HEK293 (cell line): ENCODE results near the gene SRI.
A peak's percentile ranks its signal among the peaks of the same experiment; 100 is the strongest.

Experiments used
- CTCF ChIA-PET: fragments of 350-600 bp; formaldehyde crosslinking; extraction: SDS; loops from one replicate; lab custom pipeline; 2021; ENCODE audit warnings: antibody characterized with exemption; lab: Yijun Ruan, JAX
- POLR2A ChIA-PET: fragments of 300-600 bp; formaldehyde crosslinking; extraction: SDS; loops from one replicate; lab custom pipeline; 2020; ENCODE audit warnings: antibody characterized with exemption, inconsistent platforms; lab: Yijun Ruan, JAX
- H3K27ac ChIP-seq: fragments of 200-500 bp; sonication (Bioruptor generic); 2 replicates; pipeline ENCODE4 v1.5.1; 2014; ENCODE audit warnings: low read depth, low read length, control low read depth, inconsistent platforms; ENCODE audit errors: extremely low read depth
- H3K36me3 ChIP-seq, 2 experiments: fragments of 200-500 bp in 1 of 2; sonication (Bioruptor generic) in 1 of 2; 1 replicate in 1 of 2; 2 replicates in 1 of 2; pipeline ENCODE4 v1.5.1; 2014 to 2017; ENCODE audit warnings: inconsistent platforms in 2 of 2, low read length in 2 of 2; ENCODE audit not compliant: control insufficient read depth in 2 of 2, insufficient read depth in 1 of 2
- H3K4me1 ChIP-seq: fragments of 200-500 bp; sonication (Bioruptor generic); 2 replicates; pipeline ENCODE4 v1.5.1; 2014; ENCODE audit warnings: mild to moderate bottlenecking, low read length, inconsistent platforms; ENCODE audit not compliant: control insufficient read depth, insufficient read depth
- H3K4me3 ChIP-seq: 2 replicates; pipeline ENCODE4 v1.5.1; 2011; ENCODE audit warnings: low read depth, mild to moderate bottlenecking, control low read depth, low read length, moderate library complexity
- H3K9me3 ChIP-seq: fragments of 200-500 bp; sonication (Bioruptor generic); 2 replicates; pipeline ENCODE4 v1.5.1; 2014; ENCODE audit warnings: low read depth, low read length, inconsistent platforms; ENCODE audit not compliant: control insufficient read depth, insufficient read depth
- EGR2 ChIP-seq: fragments of 450-650 bp; formaldehyde crosslinking; IDR thresholded peaks from 2 replicates; pipeline ENCODE4 v1.5.1; 2016; ENCODE audit warnings: low read depth, missing biosample characterization, missing genetic modification characterization
- GFI1B ChIP-seq: fragments of 450-650 bp; formaldehyde crosslinking; IDR thresholded peaks from 2 replicates; pipeline ENCODE4 v1.5.1; 2016; ENCODE audit warnings: missing biosample characterization, missing genetic modification characterization
- GLIS1 ChIP-seq: fragments of 450-650 bp; formaldehyde crosslinking; IDR thresholded peaks from 2 replicates; pipeline ENCODE4 v1.5.1; 2016; ENCODE audit warnings: missing biosample characterization, missing genetic modification characterization
- HOXC10 ChIP-seq: sonication (generic); formaldehyde crosslinking; IDR thresholded peaks from 2 replicates; pipeline ENCODE4 v1.8.1; 2023; ENCODE audit warnings: mild to moderate bottlenecking, missing genetic modification reagents
- KLF7 ChIP-seq: fragments of 450-650 bp; formaldehyde crosslinking; IDR thresholded peaks from 2 replicates; pipeline ENCODE4 v1.5.1; 2016; ENCODE audit warnings: missing biosample characterization, missing genetic modification characterization, borderline replicate concordance
- OVOL3 ChIP-seq: fragments of 450-650 bp; formaldehyde crosslinking; IDR thresholded peaks from 2 replicates; pipeline ENCODE4 v1.5.1; 2016; ENCODE audit warnings: missing biosample characterization, missing genetic modification characterization
- PRDM1 ChIP-seq: fragments of 450-650 bp; formaldehyde crosslinking; IDR thresholded peaks from 2 replicates; pipeline ENCODE4; 2016; ENCODE audit warnings: missing biosample characterization, missing genetic modification characterization
- SALL2 ChIP-seq: fragments of 450-650 bp; formaldehyde crosslinking; IDR thresholded peaks from 2 replicates; pipeline ENCODE4 v1.5.0; 2017; ENCODE audit warnings: missing biosample characterization, mild to moderate bottlenecking, missing genetic modification characterization, borderline replicate concordance
- SCRT1 ChIP-seq: fragments of 450-650 bp; formaldehyde crosslinking; IDR thresholded peaks from 2 replicates; pipeline ENCODE4 v1.5.1; 2016; ENCODE audit warnings: missing biosample characterization, missing genetic modification characterization, borderline replicate concordance
- SCRT2 ChIP-seq: fragments of 450-650 bp; formaldehyde crosslinking; IDR thresholded peaks from 2 replicates; pipeline ENCODE4 v1.5.1; 2016; ENCODE audit warnings: missing biosample characterization, missing genetic modification characterization
- YY2 ChIP-seq: fragments of 450-650 bp; formaldehyde crosslinking; IDR thresholded peaks from 2 replicates; pipeline ENCODE4 v1.5.1; 2016; ENCODE audit warnings: missing biosample characterization, missing genetic modification characterization
- ZBTB1 ChIP-seq: fragments of 450-650 bp; formaldehyde crosslinking; IDR thresholded peaks from 2 replicates; pipeline ENCODE4 v1.5.1; 2016; ENCODE audit warnings: missing biosample characterization, missing genetic modification characterization
- ZBTB21 ChIP-seq: fragments of 450-650 bp; formaldehyde crosslinking; IDR thresholded peaks from 2 replicates; pipeline ENCODE4 v1.5.1; 2017; ENCODE audit warnings: missing biosample characterization, missing genetic modification characterization
- ZNF112 ChIP-seq: fragments of 450-650 bp; formaldehyde crosslinking; IDR thresholded peaks from 2 replicates; pipeline ENCODE4 v1.5.0; 2017; ENCODE audit warnings: missing biosample characterization, missing genetic modification characterization
- ZNF248 ChIP-seq: fragments of 450-650 bp; formaldehyde crosslinking; IDR thresholded peaks from 2 replicates; pipeline ENCODE4 v1.5.1; 2017; ENCODE audit warnings: missing biosample characterization, missing genetic modification characterization
- ZNF302 ChIP-seq: fragments of 450-650 bp; formaldehyde crosslinking; IDR thresholded peaks from 2 replicates; pipeline ENCODE4 v1.5.1; 2016; ENCODE audit warnings: missing biosample characterization, missing genetic modification characterization, low read depth
- ZNF350 ChIP-seq: fragments of 450-650 bp; formaldehyde crosslinking; IDR thresholded peaks from 2 replicates; pipeline ENCODE4 v1.5.0; 2017; ENCODE audit warnings: missing biosample characterization, mild to moderate bottlenecking, missing genetic modification characterization
- ZNF37A ChIP-seq: fragments of 450-650 bp; IDR thresholded peaks from 2 replicates; pipeline ENCODE4 v1.5.1; 2018; ENCODE audit warnings: missing biosample characterization, missing genetic modification characterization
- ZNF394 ChIP-seq: fragments of 450-650 bp; formaldehyde crosslinking; IDR thresholded peaks from 2 replicates; pipeline ENCODE4 v1.5.1; 2016; ENCODE audit warnings: missing biosample characterization, missing genetic modification characterization, mild to moderate bottlenecking, moderate library complexity, borderline replicate concordance
- ZNF404 ChIP-seq: fragments of 450-650 bp; formaldehyde crosslinking; IDR thresholded peaks from 2 replicates; pipeline ENCODE4 v1.5.1; 2017; ENCODE audit warnings: missing biosample characterization, missing genetic modification characterization
- ZNF423 ChIP-seq: fragments of 450-650 bp; formaldehyde crosslinking; IDR thresholded peaks from 2 replicates; pipeline ENCODE4 v1.5.1; 2016; ENCODE audit warnings: missing biosample characterization, missing genetic modification characterization
- ZNF544 ChIP-seq: fragments of 450-650 bp; formaldehyde crosslinking; IDR thresholded peaks from 2 replicates; pipeline ENCODE4 v1.5.0; 2017; ENCODE audit warnings: missing biosample characterization, missing genetic modification characterization
- ZNF561 ChIP-seq: fragments of 450-650 bp; IDR thresholded peaks from 2 replicates; pipeline ENCODE4 v1.5.1; 2018; ENCODE audit warnings: missing biosample characterization, missing genetic modification characterization, borderline replicate concordance
- ZNF776 ChIP-seq: fragments of 450-650 bp; formaldehyde crosslinking; IDR thresholded peaks from 2 replicates; pipeline ENCODE4 v1.5.0; 2017; ENCODE audit warnings: missing biosample characterization, missing genetic modification characterization, borderline replicate concordance
- ZNF785 ChIP-seq: fragments of 450-650 bp; formaldehyde crosslinking; IDR thresholded peaks from 2 replicates; pipeline ENCODE4 v1.5.1; 2016; ENCODE audit warnings: missing biosample characterization, missing genetic modification characterization
- TF ChIP-seq, protein P1 (sequence below): fragments of 450-650 bp; formaldehyde crosslinking; IDR thresholded peaks from 2 replicates; pipeline ENCODE4 v1.5.1; 2017; ENCODE audit warnings: missing biosample characterization, missing genetic modification characterization
- TF ChIP-seq, protein P2 (sequence below): fragments of 450-650 bp; formaldehyde crosslinking; IDR thresholded peaks from 2 replicates; pipeline ENCODE4 v1.5.1; 2016; ENCODE audit warnings: missing biosample characterization, missing genetic modification characterization, low read depth

The SRI gene

DNA sequence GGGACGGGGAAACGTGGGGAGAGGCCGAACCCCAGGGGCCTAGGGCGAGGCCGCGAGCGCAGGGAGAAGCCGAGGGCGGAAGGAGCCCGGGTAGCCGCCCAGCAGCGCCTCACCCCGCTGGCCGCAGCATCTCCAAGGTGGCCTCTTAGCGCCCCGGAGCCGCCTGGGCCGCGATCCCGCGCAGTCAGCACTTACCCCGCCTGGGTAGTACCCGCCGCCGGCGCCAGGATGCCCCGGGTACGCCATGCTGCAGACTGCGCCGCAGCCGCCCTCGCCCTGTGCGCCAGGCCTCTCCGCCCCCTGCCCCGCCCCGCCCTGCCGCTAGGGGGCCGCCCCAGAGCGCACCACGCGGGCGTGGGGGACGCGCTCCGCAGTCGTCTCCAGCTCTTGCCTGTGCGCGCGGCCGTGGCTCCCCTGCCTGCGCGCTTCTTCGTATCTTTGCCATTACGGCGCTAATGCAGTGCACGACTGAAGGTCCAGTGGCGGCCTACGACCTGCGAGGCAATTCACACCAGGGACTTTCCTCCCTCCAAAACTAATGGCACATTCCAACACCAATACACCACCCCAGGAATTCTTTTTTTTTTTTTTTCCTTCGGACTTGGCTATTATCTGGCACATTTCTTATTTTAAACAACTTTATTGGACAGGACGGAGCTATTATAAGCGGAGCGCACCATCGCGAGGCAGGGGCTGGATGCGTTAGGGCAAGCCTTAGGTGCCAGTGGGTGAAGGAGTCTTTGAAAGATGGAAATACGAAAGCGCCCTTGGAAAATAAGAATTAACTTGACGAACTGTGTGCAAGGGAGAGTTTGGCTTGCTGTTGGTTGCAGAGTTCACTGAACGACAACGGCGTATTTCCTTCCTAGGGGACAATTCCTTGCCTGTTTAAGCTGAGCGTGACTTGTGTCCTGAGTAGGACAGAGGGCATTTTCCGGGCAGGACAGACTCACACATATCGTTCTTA, at the start of gene SRI (continued):
- TF ChIP-seq ZNF394 (tag by site-specific recombination) (no peak; the same call in 1 of the 2 replicates), ZNF302 (tag by site-specific recombination) (no peak), ZNF423 (tag by site-specific recombination) (no peak), EGR2 (tag by site-specific recombination) (no peak), KLF7 (tag by site-specific recombination) (no peak), SCRT1 (tag by site-specific recombination) (no peak), ZNF37A (no peak), ZNF404 (tag by site-specific recombination) (no peak), ZBTB21 (tag by site-specific recombination) (no peak), YY2 (tag by site-specific recombination) (no peak), ZNF544 (tag by site-specific recombination) (no peak), ZNF561 (tag by site-specific recombination) (0 out of 2 replicates have a peak, but pooled peaks have one; percentile 48), ZNF785 (no peak), ZNF248 (tag by site-specific recombination) (no peak)
- TF ChIP-seq, protein P1, sequence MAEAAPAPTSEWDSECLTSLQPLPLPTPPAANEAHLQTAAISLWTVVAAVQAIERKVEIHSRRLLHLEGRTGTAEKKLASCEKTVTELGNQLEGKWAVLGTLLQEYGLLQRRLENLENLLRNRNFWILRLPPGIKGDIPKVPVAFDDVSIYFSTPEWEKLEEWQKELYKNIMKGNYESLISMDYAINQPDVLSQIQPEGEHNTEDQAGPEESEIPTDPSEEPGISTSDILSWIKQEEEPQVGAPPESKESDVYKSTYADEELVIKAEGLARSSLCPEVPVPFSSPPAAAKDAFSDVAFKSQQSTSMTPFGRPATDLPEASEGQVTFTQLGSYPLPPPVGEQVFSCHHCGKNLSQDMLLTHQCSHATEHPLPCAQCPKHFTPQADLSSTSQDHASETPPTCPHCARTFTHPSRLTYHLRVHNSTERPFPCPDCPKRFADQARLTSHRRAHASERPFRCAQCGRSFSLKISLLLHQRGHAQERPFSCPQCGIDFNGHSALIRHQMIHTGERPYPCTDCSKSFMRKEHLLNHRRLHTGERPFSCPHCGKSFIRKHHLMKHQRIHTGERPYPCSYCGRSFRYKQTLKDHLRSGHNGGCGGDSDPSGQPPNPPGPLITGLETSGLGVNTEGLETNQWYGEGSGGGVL, result peak; percentile 14; the same call in 1 of the 2 replicates
- TF ChIP-seq, protein P2, sequence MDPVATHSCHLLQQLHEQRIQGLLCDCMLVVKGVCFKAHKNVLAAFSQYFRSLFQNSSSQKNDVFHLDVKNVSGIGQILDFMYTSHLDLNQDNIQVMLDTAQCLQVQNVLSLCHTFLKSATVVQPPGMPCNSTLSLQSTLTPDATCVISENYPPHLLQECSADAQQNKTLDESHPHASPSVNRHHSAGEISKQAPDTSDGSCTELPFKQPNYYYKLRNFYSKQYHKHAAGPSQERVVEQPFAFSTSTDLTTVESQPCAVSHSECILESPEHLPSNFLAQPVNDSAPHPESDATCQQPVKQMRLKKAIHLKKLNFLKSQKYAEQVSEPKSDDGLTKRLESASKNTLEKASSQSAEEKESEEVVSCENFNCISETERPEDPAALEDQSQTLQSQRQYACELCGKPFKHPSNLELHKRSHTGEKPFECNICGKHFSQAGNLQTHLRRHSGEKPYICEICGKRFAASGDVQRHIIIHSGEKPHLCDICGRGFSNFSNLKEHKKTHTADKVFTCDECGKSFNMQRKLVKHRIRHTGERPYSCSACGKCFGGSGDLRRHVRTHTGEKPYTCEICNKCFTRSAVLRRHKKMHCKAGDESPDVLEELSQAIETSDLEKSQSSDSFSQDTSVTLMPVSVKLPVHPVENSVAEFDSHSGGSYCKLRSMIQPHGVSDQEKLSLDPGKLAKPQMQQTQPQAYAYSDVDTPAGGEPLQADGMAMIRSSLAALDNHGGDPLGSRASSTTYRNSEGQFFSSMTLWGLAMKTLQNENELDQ (tag by site-specific recombination), result no peak

DNA sequence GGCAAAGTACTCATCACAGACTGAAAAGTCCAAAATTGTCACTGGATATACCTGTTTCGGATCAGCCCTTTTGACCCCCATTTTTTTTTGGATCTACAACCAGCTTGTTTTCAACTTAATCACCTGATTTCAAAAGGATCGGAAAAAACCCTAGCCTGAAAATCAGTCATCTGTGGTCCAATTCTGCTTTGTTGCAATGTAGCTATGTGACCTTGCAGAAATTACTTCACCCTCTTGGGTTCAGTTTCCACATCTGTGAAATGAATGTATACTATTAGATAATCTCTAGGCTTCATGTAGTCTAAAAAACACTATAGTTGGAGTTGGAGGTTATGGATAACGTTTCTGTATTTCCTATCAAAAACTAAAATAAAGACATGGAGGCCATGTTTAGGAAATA, 49.7 kb upstream of the SRI start:
- TF ChIP-seq GLIS1 (no peak), ZNF776 (tag by site-specific recombination) (no peak), OVOL3 (tag by site-specific recombination) (no peak), SALL2 (tag by site-specific recombination) (no peak), ZNF112 (no peak), PRDM1 (tag by site-specific recombination) (no peak), HOXC10 (CRISPR knock-in tag) (no peak), GFI1B (no peak), SCRT2 (tag by site-specific recombination) (no peak), ZNF350 (no peak), ZBTB1 (tag by site-specific recombination) (no peak)
- ChIA-PET CTCF (no interaction called here), POLR2A (no interaction called here)
- H3K9me3 ChIP-seq, result no peaks in the 10 kb centered on the region
- H3K4me1 ChIP-seq, result no peaks in the 10 kb centered on the region
- H3K36me3 ChIP-seq, result no peaks in the 10 kb centered on the region
- no peak overlapping the region for H3K4me3 ChIP-seq
- no peak overlapping the region for H3K27ac ChIP-seq
